GM18505 (cell line): Measurements from ENCODE around the gene KRT6A.

Source experiments
- ATAC-seq: cut with Tn5 transposase; IDR thresholded peaks from one replicate; pipeline ENCODE4 v1.9.1; 2021; ENCODE audit not compliant: unreplicated experiment
- POLR2A ChIP-seq: IDR thresholded peaks from 4 replicates; pipeline ENCODE4 v1.6.1; 2011; ENCODE audit warnings: borderline replicate concordance; ENCODE audit not compliant: insufficient read depth, insufficient read length; ENCODE audit errors: extremely low read depth

KRT6A gene

DNA sequence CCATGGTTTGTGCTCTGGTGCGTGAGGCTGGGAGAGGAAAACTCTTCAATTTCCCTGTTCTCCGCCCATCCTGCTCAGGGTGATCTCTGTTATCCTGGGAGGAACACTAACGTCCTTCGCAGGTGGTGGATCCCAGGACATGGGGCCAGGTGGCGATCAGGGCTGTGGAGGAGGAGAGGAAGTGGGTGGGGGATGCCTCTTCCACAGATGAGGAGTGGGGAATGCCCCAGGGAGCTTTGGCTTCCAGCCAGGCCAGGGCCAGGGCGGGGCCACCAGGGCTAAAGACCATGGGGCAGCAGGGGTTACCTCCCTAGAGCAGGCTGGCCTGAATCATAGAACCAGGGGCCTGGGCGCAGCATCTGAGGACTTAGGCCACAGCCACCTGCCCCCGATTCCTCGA, 55.5 kb downstream of the KRT6A start:
- ATAC-seq: no peak
- TF ChIP-seq POLR2A: no peak
